HCT116 (cell line): ENCODE measurements around the gene FBXL7. TPM values are rescaled to one million over a fixed set of nuclear protein-coding genes. Genes with fewer than 3 reads are reported as not detected.

Experiments used
- ATAC-seq: fragments of 200-7000 bp; cut with Tn5 transposase; 2 replicates; pipeline ENCODE4 v1.9.1; 2020; ENCODE audit warnings: mild to moderate bottlenecking, moderate library complexity
- BruUV-seq: library from RNA; stranded (reverse); fragments of 400-500 nt; replicated peaks from 2 replicates; lab custom pipeline; 2021; lab: Mats Ljungman, UMichigan
- CTCF ChIA-PET: fragments of 300-600 bp; sonication (Branson Sonifier 250); formaldehyde crosslinking; loops from one replicate; lab custom pipeline; 2021; ENCODE audit warnings: antibody characterized with exemption; lab: Charles Lee
- POLR2A ChIA-PET: fragments of 300-600, 350-600 bp; sonication (Branson Sonifier 250); formaldehyde crosslinking; loops from one replicate; lab custom pipeline; 2021; ENCODE audit warnings: antibody characterized with exemption; lab: Charles Lee
- RAD21 ChIA-PET, 2 experiments: fragments of 300-600 bp; sonication (Branson Sonifier 250); formaldehyde crosslinking; loops; one replicate each; lab custom pipeline; 2023; ENCODE audit warnings: low total read pairs in 2 of 2; ENCODE audit not compliant: uncharacterized antibody in 2 of 2, unreplicated experiment in 2 of 2, low non-redundant PET in 1 of 2; lab: Charles Lee
- DNase-seq: peaks from one replicate; pipeline ENCODE4 v3.0.0-alpha.2; 2010; ENCODE audit warnings: low read depth, low spot score
- H2AFZ ChIP-seq: fragments of 200-600 bp; shearing (Covaris generic), sonication (generic); 2 replicates; pipeline ENCODE4 v1.6.1; 2017; ENCODE audit warnings: low read depth, mixed run types, mixed read lengths, antibody characterized with exemption, low read length; ENCODE audit not compliant: poor library complexity, severe bottlenecking
- H3K27ac ChIP-seq: 2 replicates; pipeline ENCODE4 v1.5.1; 2012; ENCODE audit warnings: low read depth, low read length
- H3K27me3 ChIP-seq: fragments of 200-600 bp; sonication (generic); 2 replicates; pipeline ENCODE4 v1.6.1; 2016; ENCODE audit warnings: mixed run types, low read length, mixed read lengths; ENCODE audit not compliant: insufficient read depth
- H3K36me3 ChIP-seq, 2 experiments: fragments of 200-500 bp in 1 of 2; fragments of 200-600 bp in 1 of 2; sonication (Bioruptor generic) in 1 of 2; sonication (generic) in 1 of 2; 2 replicates each; pipeline versions ENCODE4 v1.5.1 to v1.6.1; 2014 to 2016; ENCODE audit warnings: low read length in 2 of 2, inconsistent platforms in 1 of 2, mixed read lengths in 1 of 2, mixed run types in 1 of 2; ENCODE audit not compliant: insufficient read depth in 2 of 2, control insufficient read depth in 1 of 2
- H3K4me1 ChIP-seq, 2 experiments: fragments of 200-600 bp in 1 of 2; sonication (generic) in 1 of 2; 2 replicates each; pipeline versions ENCODE4 v1.5.1 to v1.6.1; 2012 to 2017; ENCODE audit warnings: low read length in 2 of 2, inconsistent platforms in 1 of 2, mild to moderate bottlenecking in 1 of 2, mixed read lengths in 1 of 2, mixed run types in 1 of 2, moderate library complexity in 1 of 2; ENCODE audit not compliant: insufficient read depth in 2 of 2, control insufficient read depth in 1 of 2
- H3K4me2 ChIP-seq: fragments of 200-600 bp; sonication (generic); 2 replicates; pipeline ENCODE4 v1.6.1; 2017; ENCODE audit warnings: mixed run types, low read length, mixed read lengths
- H3K4me3 ChIP-seq, 2 experiments: fragments of 200-600 bp in 1 of 2; sonication (generic) in 1 of 2; replicated peaks in 1 of 2; 2 replicates each; pipeline ENCODE4 v1.5.1; 2011 to 2016; ENCODE audit warnings: low read length in 2 of 2, control low read depth in 1 of 2, low read depth in 1 of 2, mild to moderate bottlenecking in 1 of 2, mixed read lengths in 1 of 2, mixed run types in 1 of 2
- H3K79me2 ChIP-seq: fragments of 200-600 bp; sonication (generic); 2 replicates; pipeline ENCODE4 v1.6.1; 2017; ENCODE audit warnings: mild to moderate bottlenecking, mixed run types, low read length, moderate library complexity, mixed read lengths; ENCODE audit not compliant: insufficient read depth
- H3K9ac ChIP-seq: fragments of 200-600 bp; sonication (generic); 2 replicates; pipeline ENCODE4 v1.6.1; 2016; ENCODE audit warnings: low read length, mixed read lengths
- H3K9me2 ChIP-seq: fragments of 200-600 bp; sonication (generic), shearing (Covaris generic); 2 replicates; pipeline ENCODE4 v1.6.1; 2017; ENCODE audit warnings: mixed run types, mild to moderate bottlenecking, moderate library complexity; ENCODE audit not compliant: insufficient read depth
- H3K9me3 ChIP-seq, 2 experiments: fragments of 200-500 bp in 1 of 2; fragments of 200-600 bp in 1 of 2; sonication (Bioruptor generic) in 1 of 2; sonication (generic) in 1 of 2; 2 replicates each; pipeline ENCODE4 v1.6.1; 2014 to 2017; ENCODE audit warnings: low read length in 2 of 2, mixed read lengths in 2 of 2, inconsistent platforms in 1 of 2, low read depth in 1 of 2, mild to moderate bottlenecking in 1 of 2, mixed run types in 1 of 2, moderate library complexity in 1 of 2; ENCODE audit not compliant: control insufficient read depth in 1 of 2, insufficient read depth in 1 of 2
- H4K20me1 ChIP-seq: fragments of 200-600 bp; sonication (generic), shearing (Covaris generic); 2 replicates; pipeline ENCODE4 v1.6.1; 2017; ENCODE audit warnings: mixed run types, mild to moderate bottlenecking, moderate library complexity; ENCODE audit not compliant: insufficient read depth
- CEBPB ChIP-seq: IDR thresholded peaks from 2 replicates; pipeline ENCODE4 v1.6.1; 2012; ENCODE audit warnings: low read depth
- JUND ChIP-seq: IDR thresholded peaks from 2 replicates; pipeline ENCODE4 v1.6.1; 2012
- POLR2A ChIP-seq: IDR thresholded peaks from 2 replicates; pipeline ENCODE4 v1.7.0; 2011; ENCODE audit warnings: borderline replicate concordance; ENCODE audit not compliant: insufficient read depth, insufficient read length; ENCODE audit errors: extremely low read depth
- POLR2AphosphoS5 ChIP-seq: IDR thresholded peaks from 2 replicates; pipeline ENCODE4 v1.6.1; 2011; ENCODE audit warnings: mild to moderate bottlenecking, low read depth, low read length, moderate library complexity
- REST ChIP-seq: IDR thresholded peaks from 2 replicates; pipeline ENCODE4 v1.6.1; 2012; ENCODE audit warnings: low read depth
- SP1 ChIP-seq: IDR thresholded peaks from 2 replicates; pipeline ENCODE4 v1.6.1; 2012; ENCODE audit warnings: low read depth
- SRF ChIP-seq: IDR thresholded peaks from 2 replicates; pipeline ENCODE4 v1.6.1; 2012; ENCODE audit warnings: low read depth
- ZNF274 ChIP-seq: fragments of 200-500 bp; sonication (Bioruptor generic); IDR thresholded peaks from 2 replicates; pipeline ENCODE4 v1.6.1; 2014; ENCODE audit warnings: mild to moderate bottlenecking, low read depth, low read length, inconsistent platforms
- intact Hi-C: fragments of 100-400 bp; cut with micrococcal nuclease; formaldehyde crosslinking; loops from 2 replicates; pipeline ENCODE4 v1.10.0; 2022
- total RNA-seq: library from RNA; stranded (reverse); gene quantifications from one replicate; pipeline ENCODE4 v1.2.1, GENCODE V29; 2021; ENCODE audit not compliant: unreplicated experiment
- TF ChIP-seq, protein P1 (sequence below): IDR thresholded peaks from 2 replicates; pipeline ENCODE4 v1.6.1; 2011; ENCODE audit warnings: mild to moderate bottlenecking, low read length, moderate library complexity; ENCODE audit not compliant: insufficient replicate concordance; ENCODE audit errors: extremely low read depth
- TF ChIP-seq, protein P2 (sequence below): IDR thresholded peaks from 2 replicates; pipeline ENCODE4 v1.6.1; 2012

FBXL7 gene
- total RNA-seq, 1 experiment from 2014 or later = 0.05 TPM

DNA sequence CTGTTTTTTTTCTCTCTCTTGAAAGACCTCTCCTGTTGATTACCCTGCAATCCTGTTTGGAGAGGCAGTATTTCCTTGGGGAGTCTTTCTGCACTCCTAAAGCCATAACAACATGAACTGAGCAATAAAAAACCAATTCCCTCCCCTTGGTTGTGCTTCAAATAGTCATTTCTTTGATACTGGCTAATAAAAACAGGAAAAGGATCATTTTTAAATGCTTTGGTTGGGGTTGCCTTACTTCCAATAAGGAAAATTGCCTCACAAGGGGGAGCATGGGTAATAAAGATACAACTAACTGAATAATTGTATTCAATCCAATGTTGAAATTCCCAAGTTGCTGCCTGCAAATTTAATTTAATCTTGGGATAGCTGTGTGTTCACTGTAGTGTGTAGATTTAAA, 13.9 kb downstream of the FBXL7 start:
- H4K20me1 ChIP-seq = no peaks in the 10 kb centered on the region
- CTCF ChIA-PET = no interaction called here
- no peak overlapping the region for H3K4me2 ChIP-seq
- H2AFZ ChIP-seq = no peak overlapping the region
- POLR2A ChIA-PET = no interaction called here
- no peak for DNase-seq
- H3K4me3 ChIP-seq = no peak overlapping the region
- intact Hi-C loops = no loop called here
- H3K9me2 ChIP-seq = no peaks in the 10 kb centered on the region
- no peaks in the 10 kb centered on the region for H3K79me2 ChIP-seq
- ATAC-seq = no peak
- peaks cover 6 to 24% of the 10 kb centered on the region in 2 experiments; a peak in 2 of 4 replicates for H3K9me3 ChIP-seq
- TF ChIP-seq, protein P1, sequence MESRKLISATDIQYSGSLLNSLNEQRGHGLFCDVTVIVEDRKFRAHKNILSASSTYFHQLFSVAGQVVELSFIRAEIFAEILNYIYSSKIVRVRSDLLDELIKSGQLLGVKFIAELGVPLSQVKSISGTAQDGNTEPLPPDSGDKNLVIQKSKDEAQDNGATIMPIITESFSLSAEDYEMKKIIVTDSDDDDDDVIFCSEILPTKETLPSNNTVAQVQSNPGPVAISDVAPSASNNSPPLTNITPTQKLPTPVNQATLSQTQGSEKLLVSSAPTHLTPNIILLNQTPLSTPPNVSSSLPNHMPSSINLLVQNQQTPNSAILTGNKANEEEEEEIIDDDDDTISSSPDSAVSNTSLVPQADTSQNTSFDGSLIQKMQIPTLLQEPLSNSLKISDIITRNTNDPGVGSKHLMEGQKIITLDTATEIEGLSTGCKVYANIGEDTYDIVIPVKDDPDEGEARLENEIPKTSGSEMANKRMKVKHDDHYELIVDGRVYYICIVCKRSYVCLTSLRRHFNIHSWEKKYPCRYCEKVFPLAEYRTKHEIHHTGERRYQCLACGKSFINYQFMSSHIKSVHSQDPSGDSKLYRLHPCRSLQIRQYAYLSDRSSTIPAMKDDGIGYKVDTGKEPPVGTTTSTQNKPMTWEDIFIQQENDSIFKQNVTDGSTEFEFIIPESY = no peak
- TF ChIP-seq POLR2AphosphoS5 (no peak), SRF (no peak)
- TF ChIP-seq, protein P2, sequence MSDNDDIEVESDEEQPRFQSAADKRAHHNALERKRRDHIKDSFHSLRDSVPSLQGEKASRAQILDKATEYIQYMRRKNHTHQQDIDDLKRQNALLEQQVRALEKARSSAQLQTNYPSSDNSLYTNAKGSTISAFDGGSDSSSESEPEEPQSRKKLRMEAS = no peak
- H3K27me3 ChIP-seq = no peaks in the 10 kb centered on the region
- RAD21 ChIA-PET = no interaction called here
- H3K27ac ChIP-seq = no peak overlapping the region
- no peaks in the 10 kb centered on the region for H3K36me3 ChIP-seq
- BruUV-seq = no TSS peak
- no peaks in the 10 kb centered on the region for H3K4me1 ChIP-seq
- no peak overlapping the region for H3K9ac ChIP-seq

- H2AFZ ChIP-seq = no peak overlapping the region
- TF ChIP-seq POLR2A = no peak
- TF ChIP-seq POLR2AphosphoS5 = no peak
- no peak for TF ChIP-seq SP1
- TF ChIP-seq, protein P2 = no peak
- no peak for TF ChIP-seq CEBPB
- TF ChIP-seq REST = no peak
- TF ChIP-seq JUND = no peak
- no peak for TF ChIP-seq ZNF274
- RAD21 ChIA-PET = no interaction called here
- no peaks in the 10 kb centered on the region for H3K9me2 ChIP-seq
- peaks cover 6 to 29% of the 10 kb centered on the region in 2 experiments; a peak in 2 of 4 replicates for H3K9me3 ChIP-seq
- BruUV-seq = no TSS peak
- no peaks in the 10 kb centered on the region for H3K36me3 ChIP-seq
- no peak overlapping the region for H3K27ac ChIP-seq
- CTCF ChIA-PET = no interaction called here
- H4K20me1 ChIP-seq = no peaks in the 10 kb centered on the region
- no peaks in the 10 kb centered on the region for H3K79me2 ChIP-seq
- H3K4me2 ChIP-seq = no peak overlapping the region
- intact Hi-C loops = no loop called here
- H3K4me1 ChIP-seq = no peaks in the 10 kb centered on the region
- POLR2A ChIA-PET = no interaction called here
- H3K4me3 ChIP-seq = no peak overlapping the region
- no peak overlapping the region for H3K9ac ChIP-seq
- ATAC-seq (no peak), DNase-seq (no peak)
- H3K27me3 ChIP-seq = no peaks in the 10 kb centered on the region
These were observed 15.2 kb downstream of the FBXL7 start for GRCh38 chr5:15515229-15515628.
